ENCODE measurements around the gene IGFBP1. TPM values are rescaled to one million over a fixed set of nuclear protein-coding genes. Genes with fewer than 3 reads are reported as not detected.

Gene IGFBP1
- total and polyA plus RNA-seq, 2 of the 13 experiments (the other 11 are each of a cell fraction or from before 2014, with no cell fraction given): 5.4 to 885 TPM

- Histone ChIP-seq H3K9ac (ENCODE audit: insufficient read depth, low read depth, low read length) (no peak overlapping the region), H3K79me2 (ENCODE audit: insufficient read depth, low read length) (no peaks in the 10 kb centered on the region), H3K9me3 (ENCODE audit: low read length) (no peaks in the 10 kb centered on the region), H3K4me1 (ENCODE audit: insufficient read depth, low read length) (peaks cover 11% of the 10 kb centered on the region), H3K27me3 (ENCODE audit: control insufficient read depth in 1 of 2, insufficient read depth in 2 of 2, low read length in 2 of 2) (peaks cover 2 to 21% of the 10 kb centered on the region in 2 experiments; a peak in 3 of 5 replicates), H4K20me1 (ENCODE audit: insufficient read depth, low read length) (peaks cover 7% of the 10 kb centered on the region; the same call in 1 of the 2 replicates), H3K4me3 (replicated peaks in 1 of 3; ENCODE audit: insufficient read depth in 1 of 3, low read depth in 2 of 3, low read length in 3 of 3) (no peak overlapping the region), H3K27ac (ENCODE audit: extremely low read length, insufficient read depth, low read length) (no peak overlapping the region), H3K36me3 (replicated peaks in 1 of 2; ENCODE audit: control insufficient read depth in 1 of 2, insufficient read depth in 2 of 2, low read length in 2 of 2) (no peaks in the 10 kb centered on the region), H3K4me2 (ENCODE audit: low read depth, low read length) (no peak overlapping the region), H2AFZ (ENCODE audit: low read length) (no peak overlapping the region)
- BruUV-seq (replicated peaks): no TSS peak
- no peak for FAIRE-seq
- intact Hi-C loops (cut with micrococcal nuclease; ENCODE audit: unreplicated experiment) (no loop called here), in situ Hi-C loops (cut with HindIII; ENCODE audit: extremely low pct_ligation_motif_present, low pct_unique_long_range_greater_than_20kb) (loop anchor here (10.0 kb wide), 1 partner anchor 1270 kb away; no protein-coding TSS in a partner anchor)
- 95% methylated on average over 8 of the region's 12 CpGs for WGBS (ENCODE audit: low lambda C conversion rate)
- no peak for ATAC-seq
- POLR2A ChIA-PET: no interaction called here
- DNase-seq (ENCODE audit: low spot score): no peak
- CTCF ChIA-PET (ENCODE audit: low intra/inter-chr PET ratio, low total read pairs): no interaction called here
- TF ChIP-seq ZBTB40 (IDR thresholded peaks at IDR 0.05) (no peak), ZBTB40 (CRISPR knock-in tag; IDR thresholded peaks at IDR 0.05) (no peak), RNF2 (conservative IDR thresholded peaks at IDR 0.05; ENCODE audit: low read depth) (no peak), HNRNPH1 (optimal IDR thresholded peaks at IDR 0.05; ENCODE audit: low read depth, low read length) (no peak), ATF5 (CRISPR knock-in tag; IDR thresholded peaks at IDR 0.05; ENCODE audit: low read depth) (no peak), STAG1 (CRISPR knock-in tag; IDR thresholded peaks at IDR 0.05) (no peak), ZNF841 (CRISPR knock-in tag; IDR thresholded peaks at IDR 0.05; ENCODE audit: borderline replicate concordance) (no peak), EEA1 (CRISPR knock-in tag; IDR thresholded peaks at IDR 0.05; ENCODE audit: borderline replicate concordance) (no peak), PLRG1 (conservative IDR thresholded peaks at IDR 0.05) (no peak), MLX (CRISPR knock-in tag; IDR thresholded peaks at IDR 0.05) (no peak), CREB1 (IDR thresholded peaks at IDR 0.05) (no peak), CREB1 (CRISPR knock-in tag; IDR thresholded peaks at IDR 0.05) (no peak), TCF12 (IDR thresholded peaks at IDR 0.05) (no peak), TCF12 (CRISPR knock-in tag; IDR thresholded peaks at IDR 0.05) (no peak), SRSF9 (IDR thresholded peaks at IDR 0.05; ENCODE audit: borderline replicate concordance, insufficient read depth, low read depth, low read length, poor library complexity, severe bottlenecking) (no peak), GFI1 (CRISPR knock-in tag; IDR thresholded peaks at IDR 0.05; ENCODE audit: borderline replicate concordance) (no peak), ZNF713 (CRISPR knock-in tag; IDR thresholded peaks at IDR 0.05) (no peak), ZNF747 (CRISPR knock-in tag; IDR thresholded peaks at IDR 0.05; ENCODE audit: borderline replicate concordance) (no peak)
Measured at GRCh38 chr7:45914911-45915310, 26.6 kb downstream of the IGFBP1 start.

Measured in HepG2 (cell line).